Stimulated activated effector memory CD8-positive, alpha-beta T cell treated with anti-CD3 and anti-CD28 coated beads, Interleukin-12 subunit alpha, Interleukin-12 subunit beta, amount 100 ng/mL, for 72 hours (primary cell): ENCODE results near the gene LRP1.

Experiments
- ATAC-seq: fragments of 150-1000 bp; cut with Tn5 transposase; 2 replicates; pipeline ENCODE4 v1.10.0; 2021
- DNase-seq, 2 donors: peaks; one replicate each; pipeline ENCODE4 v3.0.0; 2021 to 2022; ENCODE audit warnings: low spot score in 2 of 2
- H3K27ac Mint-ChIP-seq: one replicate; pipeline ENCODE4 v1.8.0; 2022; ENCODE audit warnings: mild to moderate bottlenecking, mixed read lengths
- H3K36me3 Mint-ChIP-seq: one replicate; pipeline ENCODE4 v1.8.0; 2022; ENCODE audit warnings: mild to moderate bottlenecking, mixed read lengths
- H3K4me1 Mint-ChIP-seq: one replicate; pipeline ENCODE4 v1.8.0; 2022; ENCODE audit warnings: mixed read lengths
- H3K4me3 Mint-ChIP-seq: one replicate; pipeline ENCODE4 v1.8.0; 2022; ENCODE audit warnings: mild to moderate bottlenecking, mixed read lengths
- H3K9me3 Mint-ChIP-seq: one replicate; pipeline ENCODE4 v1.8.0; 2022; ENCODE audit warnings: mixed read lengths

The LRP1 gene

GRCh38 chr12:57191410-57191809 lies 63.1 kb downstream of the LRP1 start:
- DNase-seq (no peak), ATAC-seq (no peak)
- H3K9me3 Mint-ChIP-seq = no peaks in the 10 kb centered on the region
- H3K27ac Mint-ChIP-seq = no peak overlapping the region
- no peaks in the 10 kb centered on the region for H3K36me3 Mint-ChIP-seq
- H3K4me3 Mint-ChIP-seq = no peak overlapping the region
- peaks cover 4% of the 10 kb centered on the region for H3K4me1 Mint-ChIP-seq

- H3K4me1 Mint-ChIP-seq = peaks cover 6% of the 10 kb centered on the region
- H3K27ac Mint-ChIP-seq = no peak overlapping the region
- no peak for DNase-seq
- ATAC-seq = no peak
- no peak overlapping the region for H3K4me3 Mint-ChIP-seq
- H3K36me3 Mint-ChIP-seq = no peaks in the 10 kb centered on the region
- no peaks in the 10 kb centered on the region for H3K9me3 Mint-ChIP-seq
These were observed 64.6 kb downstream of the LRP1 start for GRCh38 chr12:57192920-57193319.

GRCh38 chr12:57193706-57194245 lies 65.5 kb downstream of the LRP1 start:
- Mint-ChIP-seq H3K4me1 (peaks cover 6% of the 10 kb centered on the region), H3K36me3 (no peaks in the 10 kb centered on the region), H3K9me3 (no peaks in the 10 kb centered on the region), H3K4me3 (no peak overlapping the region), H3K27ac (no peak overlapping the region)
- DNase-seq = no peak
- ATAC-seq = no peak

- Mint-ChIP-seq H3K36me3 (no peaks in the 10 kb centered on the region), H3K4me3 (no peak overlapping the region), H3K9me3 (no peaks in the 10 kb centered on the region), H3K4me1 (peaks cover 6% of the 10 kb centered on the region), H3K27ac (no peak overlapping the region)
- ATAC-seq (no peak), DNase-seq (no peak)
These were observed 66.0 kb downstream of the LRP1 start for GRCh38 chr12:57194253-57194652.

GRCh38 chr12:57195186-57195585 lies 66.9 kb downstream of the LRP1 start:
- peaks cover 6% of the 10 kb centered on the region for H3K4me1 Mint-ChIP-seq
- no peaks in the 10 kb centered on the region for H3K36me3 Mint-ChIP-seq
- no peak overlapping the region for H3K4me3 Mint-ChIP-seq
- no peak for DNase-seq
- no peak for ATAC-seq
- no peak overlapping the region for H3K27ac Mint-ChIP-seq
- H3K9me3 Mint-ChIP-seq = no peaks in the 10 kb centered on the region

- H3K4me3 Mint-ChIP-seq = no peak overlapping the region
- H3K27ac Mint-ChIP-seq = peak overlapping the region; percentile 50
- H3K36me3 Mint-ChIP-seq = no peaks in the 10 kb centered on the region
- no peaks in the 10 kb centered on the region for H3K9me3 Mint-ChIP-seq
- H3K4me1 Mint-ChIP-seq = peaks cover 6% of the 10 kb centered on the region
- ATAC-seq = peak; percentile 44
- no peak for DNase-seq
These were observed 67.5 kb downstream of the LRP1 start for GRCh38 chr12:57195611-57196371.

GRCh38 chr12:57196439-57196838 lies 68.2 kb downstream of the LRP1 start:
- H3K27ac Mint-ChIP-seq = peak overlapping the region; percentile 50
- no peak overlapping the region for H3K4me3 Mint-ChIP-seq
- H3K9me3 Mint-ChIP-seq = no peaks in the 10 kb centered on the region
- DNase-seq (no peak), ATAC-seq (no peak)
- H3K4me1 Mint-ChIP-seq = peaks cover 6% of the 10 kb centered on the region
- no peaks in the 10 kb centered on the region for H3K36me3 Mint-ChIP-seq

GRCh38 chr12:57196956-57197355 lies 68.7 kb downstream of the LRP1 start:
- Mint-ChIP-seq H3K4me1 (peaks cover 6% of the 10 kb centered on the region), H3K9me3 (no peaks in the 10 kb centered on the region), H3K36me3 (no peaks in the 10 kb centered on the region), H3K4me3 (no peak overlapping the region), H3K27ac (no peak overlapping the region)
- no peak for DNase-seq
- no peak for ATAC-seq

- H3K36me3 Mint-ChIP-seq = no peaks in the 10 kb centered on the region
- no peak overlapping the region for H3K4me3 Mint-ChIP-seq
- DNase-seq (no peak), ATAC-seq (no peak)
- H3K27ac Mint-ChIP-seq = no peak overlapping the region
- peaks cover 6% of the 10 kb centered on the region for H3K4me1 Mint-ChIP-seq
- H3K9me3 Mint-ChIP-seq = no peaks in the 10 kb centered on the region
These were observed 70.0 kb downstream of the LRP1 start for GRCh38 chr12:57198329-57198728.

GRCh38 chr12:57199191-57199590 lies 70.9 kb downstream of the LRP1 start:
- H3K9me3 Mint-ChIP-seq = no peaks in the 10 kb centered on the region

GRCh38 chr12:57200497-57200896 lies 72.2 kb downstream of the LRP1 start:
- peaks cover 6% of the 10 kb centered on the region for H3K4me1 Mint-ChIP-seq
- no peak overlapping the region for H3K4me3 Mint-ChIP-seq
- no peak overlapping the region for H3K27ac Mint-ChIP-seq
- H3K9me3 Mint-ChIP-seq = no peaks in the 10 kb centered on the region
- no peak for ATAC-seq
- DNase-seq = no peak
- H3K36me3 Mint-ChIP-seq = no peaks in the 10 kb centered on the region

More at GRCh38 chr12:57199191-57199590, 70.9 kb downstream of the LRP1 start:
- Mint-ChIP-seq H3K27ac (no peak overlapping the region), H3K4me3 (no peak overlapping the region), H3K4me1 (peaks cover 6% of the 10 kb centered on the region), H3K36me3 (no peaks in the 10 kb centered on the region)
- DNase-seq (no peak), ATAC-seq (no peak)

GRCh38 chr12:57201219-57201618 lies 72.9 kb downstream of the LRP1 start:
- Mint-ChIP-seq H3K9me3 (no peaks in the 10 kb centered on the region), H3K4me1 (peaks cover 4% of the 10 kb centered on the region)

GRCh38 chr12:57201631-57202030 lies 73.3 kb downstream of the LRP1 start:
- ATAC-seq = no peak
- no peak for DNase-seq
- H3K4me1 Mint-ChIP-seq = no peaks in the 10 kb centered on the region
- H3K4me3 Mint-ChIP-seq = no peak overlapping the region
- no peaks in the 10 kb centered on the region for H3K9me3 Mint-ChIP-seq
- H3K27ac Mint-ChIP-seq = no peak overlapping the region
- H3K36me3 Mint-ChIP-seq = no peaks in the 10 kb centered on the region

More at GRCh38 chr12:57201219-57201618, 72.9 kb downstream of the LRP1 start:
- DNase-seq (no peak), ATAC-seq (no peak)
- H3K36me3 Mint-ChIP-seq = no peaks in the 10 kb centered on the region
- no peak overlapping the region for H3K4me3 Mint-ChIP-seq
- H3K27ac Mint-ChIP-seq = no peak overlapping the region

GRCh38 chr12:57202321-57202720 lies 74.0 kb downstream of the LRP1 start:
- no peaks in the 10 kb centered on the region for H3K9me3 Mint-ChIP-seq
- H3K36me3 Mint-ChIP-seq = no peaks in the 10 kb centered on the region
- DNase-seq = no peak
- no peak overlapping the region for H3K27ac Mint-ChIP-seq
- H3K4me3 Mint-ChIP-seq = no peak overlapping the region
- no peak for ATAC-seq
- no peaks in the 10 kb centered on the region for H3K4me1 Mint-ChIP-seq

- H3K27ac Mint-ChIP-seq = no peak overlapping the region
- H3K4me3 Mint-ChIP-seq = no peak overlapping the region
- H3K36me3 Mint-ChIP-seq = no peaks in the 10 kb centered on the region
- ATAC-seq (no peak), DNase-seq (no peak)
- H3K4me1 Mint-ChIP-seq = no peaks in the 10 kb centered on the region
- no peaks in the 10 kb centered on the region for H3K9me3 Mint-ChIP-seq
These were observed 74.9 kb downstream of the LRP1 start for GRCh38 chr12:57203201-57203600.

GRCh38 chr12:57203791-57204190 lies 75.5 kb downstream of the LRP1 start:
- H3K9me3 Mint-ChIP-seq = no peaks in the 10 kb centered on the region
- no peak for DNase-seq
- H3K4me1 Mint-ChIP-seq = no peaks in the 10 kb centered on the region
- H3K36me3 Mint-ChIP-seq = no peaks in the 10 kb centered on the region
- ATAC-seq = no peak
- no peak overlapping the region for H3K27ac Mint-ChIP-seq
- H3K4me3 Mint-ChIP-seq = no peak overlapping the region
